Central memory CD4-positive, alpha-beta T cell (primary cell): ENCODE measurements around the gene FASTK.

Experiments used
- DNase-seq: peaks from one replicate; pipeline ENCODE4 v3.0.0; 2022

FASTK gene

GRCh38 chr7:151095828-151096475 is 15.3 kb upstream of the FASTK start:
- DNase-seq: peak; percentile 55

- DNase-seq: no peak
These were observed 14.7 kb upstream of the FASTK start for GRCh38 chr7:151095123-151095797.

GRCh38 chr7:151094675-151095074 is 14.1 kb upstream of the FASTK start:
- DNase-seq: no peak

- no peak for DNase-seq
These were observed 13.1 kb upstream of the FASTK start for GRCh38 chr7:151093748-151094147.

GRCh38 chr7:151091988-151092387 is 11.4 kb upstream of the FASTK start:
- no peak for DNase-seq

GRCh38 chr7:151091431-151091830 is 10.8 kb upstream of the FASTK start:
- no peak for DNase-seq

GRCh38 chr7:151091003-151091402 is 10.4 kb upstream of the FASTK start:
- DNase-seq: no peak

GRCh38 chr7:151089893-151090730 is 9.5 kb upstream of the FASTK start:
- DNase-seq: no peak

GRCh38 chr7:151088856-151089699 is 8.5 kb upstream of the FASTK start:
- no peak for DNase-seq

- no peak for DNase-seq
These were observed 7.6 kb upstream of the FASTK start for GRCh38 chr7:151088019-151088855.

- DNase-seq: no peak
These were observed 6.8 kb upstream of the FASTK start for GRCh38 chr7:151087245-151088018.

GRCh38 chr7:151086802-151087244 is 6.2 kb upstream of the FASTK start:
- no peak for DNase-seq

- DNase-seq: peak; percentile 58
These were observed 5.3 kb upstream of the FASTK start, which contains the start of gene AGAP3 for GRCh38 chr7:151085691-151086620. Gene AGAP3, plus strand, starts transcription at chr7:151086475. Its CDS starts 267 bp downstream, at chr7:151086742.

- DNase-seq: no peak
These were observed 4.7 kb upstream of the FASTK start for GRCh38 chr7:151085329-151085690.

GRCh38 chr7:151083824-151084160 is 3.2 kb upstream of the FASTK start:
- DNase-seq: no peak

- peak; percentile 88 for DNase-seq
These were observed 2.6 kb upstream of the FASTK start, which contains the start of gene TMUB1 for GRCh38 chr7:151083071-151083823. Gene TMUB1, minus strand, starts transcription at chr7:151083493. Its CDS starts 930 bp downstream, at chr7:151082563.

GRCh38 chr7:151082141-151083070 is 1.8 kb upstream of the FASTK start:
- DNase-seq: no peak
